WTC11 (cell line): Measurements from ENCODE around the gene TTK. TPM values are rescaled to one million over a fixed set of nuclear protein-coding genes. Genes with fewer than 3 reads are reported as not detected.
"Not testable (repeated sequence)": the region's sequence is repeated elsewhere in the genome, so short reads cannot be mapped to it uniquely, and the experiment has no call there.

ENCODE experiments used
- ATAC-seq: fragments of 200-7000 bp; cut with Tn5 transposase; 2 replicates; pipeline ENCODE4 v1.10.0; 2021; ENCODE audit warnings: mild to moderate bottlenecking, moderate library complexity
- CTCF ChIA-PET: fragments of 300-600 bp; sonication (Branson Sonifier 250); formaldehyde crosslinking; loops from one replicate; lab custom pipeline; 2021; ENCODE audit warnings: antibody characterized with exemption; lab: Charles Lee
- POLR2A ChIA-PET: fragments of 350-600 bp; sonication (Branson Sonifier 250); formaldehyde crosslinking; loops from one replicate; lab custom pipeline; 2021; ENCODE audit warnings: antibody characterized with exemption; lab: Charles Lee
- DNase-seq: peaks from one replicate; pipeline ENCODE4 v3.0.0; 2021; ENCODE audit warnings: low spot score
- H3K27ac Mint-ChIP-seq: 2 replicates; pipeline ENCODE4 v1.8.0; 2021; ENCODE audit warnings: mixed read lengths
- H3K27me3 Mint-ChIP-seq: 2 replicates; pipeline ENCODE4 v1.8.0; 2021; ENCODE audit warnings: low read depth, mild to moderate bottlenecking, moderate library complexity, mixed read lengths
- H3K36me3 Mint-ChIP-seq: 2 replicates; pipeline ENCODE4 v1.8.0; 2021; ENCODE audit warnings: mixed read lengths
- H3K4me1 Mint-ChIP-seq: 2 replicates; pipeline ENCODE4 v1.8.0; 2022; ENCODE audit warnings: mixed read lengths
- H3K4me3 Mint-ChIP-seq: 2 replicates; pipeline ENCODE4 v1.8.0; 2021; ENCODE audit warnings: mild to moderate bottlenecking, moderate library complexity, mixed read lengths
- H3K9me3 Mint-ChIP-seq: 2 replicates; pipeline ENCODE4 v1.8.0; 2021; ENCODE audit warnings: mixed read lengths
- ARID4B ChIP-seq: sonication (generic); formaldehyde crosslinking; IDR thresholded peaks from 2 replicates; pipeline ENCODE4 v1.8.0; 2023; ENCODE audit warnings: missing genetic modification reagents, mild to moderate bottlenecking, borderline replicate concordance
- CTCF ChIP-seq: fragments of 200-600 bp; IDR thresholded peaks from 2 replicates; pipeline ENCODE4 v1.8.0; 2022; ENCODE audit warnings: antibody characterized with exemption
- ELF4 ChIP-seq: sonication (generic); formaldehyde crosslinking; IDR thresholded peaks from 2 replicates; pipeline ENCODE4 v1.8.1; 2022; ENCODE audit warnings: low read depth, mild to moderate bottlenecking, moderate library complexity, missing genetic modification reagents
- FOXP4 ChIP-seq: sonication (generic); formaldehyde crosslinking; IDR thresholded peaks from 2 replicates; pipeline ENCODE4 v1.8.0; 2022; ENCODE audit warnings: mild to moderate bottlenecking, missing genetic modification reagents
- GTF2I ChIP-seq: fragments of 250-450 bp; sonication (Bioruptor Pico); conservative IDR thresholded peaks from 2 replicates; pipeline ENCODE4 v1.4.0; 2021; ENCODE audit warnings: mild to moderate bottlenecking
- NFE2L1 ChIP-seq: sonication (generic); formaldehyde crosslinking; IDR thresholded peaks from 2 replicates; pipeline ENCODE4 v1.8.1; 2023; ENCODE audit warnings: missing genetic modification reagents
- PRDM15 ChIP-seq: sonication (generic); formaldehyde crosslinking; IDR thresholded peaks from 2 replicates; pipeline ENCODE4 v1.8.0; 2022; ENCODE audit warnings: missing genetic modification reagents
- SOX15 ChIP-seq: fragments of 250-450 bp; sonication (Bioruptor Pico); IDR thresholded peaks from 2 replicates; pipeline ENCODE4 v1.9.0; 2021; ENCODE audit warnings: mild to moderate bottlenecking
- TEAD1 ChIP-seq: sonication (generic); formaldehyde crosslinking; IDR thresholded peaks from 2 replicates; pipeline ENCODE4 v1.8.0; 2022; ENCODE audit warnings: mild to moderate bottlenecking, missing genetic modification reagents
- total RNA-seq: library from RNA; stranded (reverse); gene quantifications from 3 replicates; pipeline ENCODE4 v1.2.3, GENCODE V29; 2021

TTK gene
- total RNA-seq, 1 experiment from 2014 or later = 51.0 TPM

- TF ChIP-seq PRDM15 = no peak
- no peak for TF ChIP-seq FOXP4 (CRISPR knock-in tag)
- no peak for TF ChIP-seq NFE2L1 (CRISPR knock-in tag)
- no peak for TF ChIP-seq SOX15 (CRISPR knock-in tag)
- no peak for TF ChIP-seq ELF4 (CRISPR knock-in tag)
These were observed 56.3 kb downstream of the TTK start (continued) for GRCh38 chr6:80060774-80061173.

- POLR2A ChIA-PET, H3K27me3 Mint-ChIP-seq, DNase-seq, H3K4me3 Mint-ChIP-seq, H3K27ac Mint-ChIP-seq, H3K4me1 Mint-ChIP-seq, H3K36me3 Mint-ChIP-seq, CTCF ChIA-PET, ATAC-seq, H3K9me3 Mint-ChIP-seq: not testable (repeated sequence)
These were observed 63.7 kb downstream of the TTK start for GRCh38 chr6:80068146-80068545.

- CTCF ChIA-PET = not testable (repeated sequence)
These were observed 66.0 kb downstream of the TTK start for GRCh38 chr6:80070431-80070830.

GRCh38 chr6:80077067-80077466 is 72.6 kb downstream of the TTK start:
- no peak overlapping the region for H3K4me3 Mint-ChIP-seq
- no peak for TF ChIP-seq TEAD1
- TF ChIP-seq ARID4B = no peak
- no peak for TF ChIP-seq CTCF
- no peak for TF ChIP-seq GTF2I (CRISPR knock-in tag)
- no peaks in the 10 kb centered on the region for H3K36me3 Mint-ChIP-seq
- no peaks in the 10 kb centered on the region for H3K9me3 Mint-ChIP-seq
- peaks cover 7% of the 10 kb centered on the region; the same call in 1 of the 2 replicates for H3K4me1 Mint-ChIP-seq
- ATAC-seq = peak; percentile 61
- no peaks in the 10 kb centered on the region for H3K27me3 Mint-ChIP-seq
- H3K27ac Mint-ChIP-seq = no peak overlapping the region
- no peak for DNase-seq
- ChIA-PET POLR2A (no interaction called here), CTCF (no interaction called here)

More at GRCh38 chr6:80070431-80070830, 66.0 kb downstream of the TTK start:
- ATAC-seq, H3K4me3 Mint-ChIP-seq, H3K36me3 Mint-ChIP-seq, POLR2A ChIA-PET, H3K27me3 Mint-ChIP-seq, H3K27ac Mint-ChIP-seq, H3K9me3 Mint-ChIP-seq, DNase-seq, H3K4me1 Mint-ChIP-seq: not testable (repeated sequence)
